DOHH2 (cell line): ENCODE measurements around the gene CHRM1.

Experiments
- CTCF ChIP-seq: fragments of 200-600 bp; sonication (generic); IDR thresholded peaks from one replicate; pipeline ENCODE4 v1.5.1; 2014; ENCODE audit warnings: antibody characterized with exemption, mild to moderate bottlenecking, low read depth, low read length; ENCODE audit not compliant: poor library complexity, severe bottlenecking
- EZH2phosphoT487 ChIP-seq: fragments of 200-600 bp; sonication (generic); IDR thresholded peaks from 2 replicates; pipeline ENCODE4 v1.6.1; 2017; ENCODE audit warnings: borderline replicate concordance, mild to moderate bottlenecking, antibody characterized with exemption, low read length, moderate library complexity, mixed read lengths

- TF ChIP-seq CTCF (no peak), EZH2phosphoT487 (no peak)
Observed at GRCh38 chr11:62923601-62924411, 2.6 kb upstream of the CHRM1 start.
